Measurements from ENCODE around the gene RFT1. TPM values are rescaled to one million over a fixed set of nuclear protein-coding genes. Genes with fewer than 3 reads are reported as not detected.

Gene RFT1
- total RNA-seq, 1 experiment from 2014 or later = 33.6 TPM

DNA sequence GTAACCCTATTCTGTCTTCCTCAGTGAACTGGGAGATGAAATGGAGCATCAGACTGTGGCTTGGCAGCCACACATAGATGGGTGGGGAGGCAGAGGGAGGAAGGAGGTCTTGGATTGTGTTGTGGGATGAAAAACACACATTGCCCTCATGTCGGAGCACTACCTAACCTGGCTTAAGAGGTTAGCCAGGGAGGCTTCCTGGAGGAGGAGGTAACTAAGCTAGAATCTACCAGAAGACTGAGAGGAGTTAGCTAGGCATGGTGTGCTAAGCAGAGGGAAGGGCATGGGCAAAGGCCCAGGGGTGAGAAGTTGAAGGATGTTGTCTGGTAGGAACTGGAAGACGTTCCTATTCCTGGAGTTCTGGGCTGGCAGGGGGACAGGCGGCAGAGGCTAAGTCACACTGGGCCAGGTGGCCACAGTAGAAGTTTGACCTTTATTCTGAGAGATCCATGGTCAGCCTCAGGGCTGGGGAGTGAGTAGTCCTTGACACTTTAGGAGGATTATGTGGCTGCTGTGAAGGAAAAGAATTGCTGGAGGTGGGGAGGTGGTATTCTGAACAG lies 23.1 kb upstream of the RFT1 start:
- TF ChIP-seq FOSL1 (IDR thresholded peaks at IDR 0.05; ENCODE audit: low read depth) (no peak), CEBPB (IDR thresholded peaks at IDR 0.05; ENCODE audit: low read depth) (no peak), SRF (IDR thresholded peaks at IDR 0.05; ENCODE audit: low read depth) (no peak), EGR1 (IDR thresholded peaks at IDR 0.05; ENCODE audit: low read depth) (no peak), SP1 (IDR thresholded peaks at IDR 0.05; ENCODE audit: low read depth) (no peak), SIN3A (IDR thresholded peaks at IDR 0.05; ENCODE audit: low read depth) (no peak), POLR2AphosphoS5 (IDR thresholded peaks at IDR 0.05; ENCODE audit: low read depth, low read length) (no peak), EZH2 (IDR thresholded peaks at IDR 0.05) (no peak), TCF7L2 (IDR thresholded peaks at IDR 0.05; ENCODE audit: borderline replicate concordance, extremely low read depth, insufficient read depth, insufficient read length) (no peak), EZH2phosphoT487 (IDR thresholded peaks at IDR 0.05; ENCODE audit: borderline replicate concordance) (no peak), ZFX (IDR thresholded peaks at IDR 0.05) (no peak)
- TF ChIP-seq, protein P1, sequence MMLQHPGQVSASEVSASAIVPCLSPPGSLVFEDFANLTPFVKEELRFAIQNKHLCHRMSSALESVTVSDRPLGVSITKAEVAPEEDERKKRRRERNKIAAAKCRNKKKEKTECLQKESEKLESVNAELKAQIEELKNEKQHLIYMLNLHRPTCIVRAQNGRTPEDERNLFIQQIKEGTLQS (IDR thresholded peaks at IDR 0.05) = no peak
- TF ChIP-seq, protein P2, sequence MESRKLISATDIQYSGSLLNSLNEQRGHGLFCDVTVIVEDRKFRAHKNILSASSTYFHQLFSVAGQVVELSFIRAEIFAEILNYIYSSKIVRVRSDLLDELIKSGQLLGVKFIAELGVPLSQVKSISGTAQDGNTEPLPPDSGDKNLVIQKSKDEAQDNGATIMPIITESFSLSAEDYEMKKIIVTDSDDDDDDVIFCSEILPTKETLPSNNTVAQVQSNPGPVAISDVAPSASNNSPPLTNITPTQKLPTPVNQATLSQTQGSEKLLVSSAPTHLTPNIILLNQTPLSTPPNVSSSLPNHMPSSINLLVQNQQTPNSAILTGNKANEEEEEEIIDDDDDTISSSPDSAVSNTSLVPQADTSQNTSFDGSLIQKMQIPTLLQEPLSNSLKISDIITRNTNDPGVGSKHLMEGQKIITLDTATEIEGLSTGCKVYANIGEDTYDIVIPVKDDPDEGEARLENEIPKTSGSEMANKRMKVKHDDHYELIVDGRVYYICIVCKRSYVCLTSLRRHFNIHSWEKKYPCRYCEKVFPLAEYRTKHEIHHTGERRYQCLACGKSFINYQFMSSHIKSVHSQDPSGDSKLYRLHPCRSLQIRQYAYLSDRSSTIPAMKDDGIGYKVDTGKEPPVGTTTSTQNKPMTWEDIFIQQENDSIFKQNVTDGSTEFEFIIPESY (IDR thresholded peaks at IDR 0.05; ENCODE audit: extremely low read depth, insufficient replicate concordance, low read length) = no peak
- TF ChIP-seq, protein P3, sequence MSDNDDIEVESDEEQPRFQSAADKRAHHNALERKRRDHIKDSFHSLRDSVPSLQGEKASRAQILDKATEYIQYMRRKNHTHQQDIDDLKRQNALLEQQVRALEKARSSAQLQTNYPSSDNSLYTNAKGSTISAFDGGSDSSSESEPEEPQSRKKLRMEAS (IDR thresholded peaks at IDR 0.05) = no peak
- TF ChIP-seq, protein P4, sequence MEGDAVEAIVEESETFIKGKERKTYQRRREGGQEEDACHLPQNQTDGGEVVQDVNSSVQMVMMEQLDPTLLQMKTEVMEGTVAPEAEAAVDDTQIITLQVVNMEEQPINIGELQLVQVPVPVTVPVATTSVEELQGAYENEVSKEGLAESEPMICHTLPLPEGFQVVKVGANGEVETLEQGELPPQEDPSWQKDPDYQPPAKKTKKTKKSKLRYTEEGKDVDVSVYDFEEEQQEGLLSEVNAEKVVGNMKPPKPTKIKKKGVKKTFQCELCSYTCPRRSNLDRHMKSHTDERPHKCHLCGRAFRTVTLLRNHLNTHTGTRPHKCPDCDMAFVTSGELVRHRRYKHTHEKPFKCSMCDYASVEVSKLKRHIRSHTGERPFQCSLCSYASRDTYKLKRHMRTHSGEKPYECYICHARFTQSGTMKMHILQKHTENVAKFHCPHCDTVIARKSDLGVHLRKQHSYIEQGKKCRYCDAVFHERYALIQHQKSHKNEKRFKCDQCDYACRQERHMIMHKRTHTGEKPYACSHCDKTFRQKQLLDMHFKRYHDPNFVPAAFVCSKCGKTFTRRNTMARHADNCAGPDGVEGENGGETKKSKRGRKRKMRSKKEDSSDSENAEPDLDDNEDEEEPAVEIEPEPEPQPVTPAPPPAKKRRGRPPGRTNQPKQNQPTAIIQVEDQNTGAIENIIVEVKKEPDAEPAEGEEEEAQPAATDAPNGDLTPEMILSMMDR (IDR thresholded peaks at IDR 0.05 in 2 of 3, conservative IDR thresholded peaks at IDR 0.05 in 1 of 3; ENCODE audit: borderline replicate concordance in 1 of 3, insufficient read depth in 1 of 3, low read depth in 2 of 3, low read length in 2 of 3) = no peak
- DNase-seq (ENCODE audit: low read depth, low spot score) (no peak), ATAC-seq (no peak)
- Histone ChIP-seq H2AFZ (ENCODE audit: low read depth, low read length, poor library complexity, severe bottlenecking) (no peak overlapping the region), H3K27ac (ENCODE audit: low read depth, low read length) (no peak overlapping the region), H3K9me2 (ENCODE audit: insufficient read depth) (no peaks in the 10 kb centered on the region), H3K9me3 (ENCODE audit: control insufficient read depth in 1 of 2, insufficient read depth in 1 of 2, low read depth in 1 of 2, low read length in 2 of 2) (no peaks in the 10 kb centered on the region), H3K4me1 (ENCODE audit: control insufficient read depth in 1 of 2, insufficient read depth in 2 of 2, low read length in 2 of 2) (peaks cover 32 to 49% of the 10 kb centered on the region in 2 experiments), H3K4me3 (replicated peaks in 1 of 2; ENCODE audit: low read depth in 1 of 2, low read length in 2 of 2) (no peak overlapping the region), H3K79me2 (ENCODE audit: insufficient read depth, low read length) (no peaks in the 10 kb centered on the region), H3K36me3 (ENCODE audit: control insufficient read depth in 1 of 2, insufficient read depth in 2 of 2, low read length in 2 of 2) (no peaks in the 10 kb centered on the region), H3K27me3 (ENCODE audit: insufficient read depth, low read length) (no peaks in the 10 kb centered on the region), H4K20me1 (ENCODE audit: insufficient read depth) (no peaks in the 10 kb centered on the region), H3K9ac (ENCODE audit: low read length) (no peak overlapping the region), H3K4me2 (ENCODE audit: low read length) (no peak overlapping the region)
- ChIA-PET CTCF (no interaction called here), POLR2A (no interaction called here), RAD21 (ENCODE audit: low non-redundant PET in 1 of 2, low total read pairs in 2 of 2, uncharacterized antibody in 2 of 2, unreplicated experiment in 2 of 2) (no interaction called here)
- intact Hi-C loops (cut with micrococcal nuclease) = no loop called here
- BruUV-seq (replicated peaks) = no TSS peak
